GM12878 (cell line): ENCODE measurements around the gene TDRD7. TPM values are rescaled to one million over a fixed set of nuclear protein-coding genes. Genes with fewer than 3 reads are reported as not detected.
A peak's percentile ranks its signal among the peaks of the same experiment; 100 is the strongest.

ENCODE experiments used
- ATAC-seq: fragments of 200-7000 bp; cut with Tn5 transposase; 3 replicates; pipeline ENCODE4 v1.9.1; 2020; ENCODE audit warnings: mild to moderate bottlenecking, moderate library complexity
- BruUV-seq: library from RNA; stranded (reverse); fragments of 400-500 nt; replicated peaks from 2 replicates; lab custom pipeline; 2021; lab: Mats Ljungman, UMichigan
- CTCF ChIA-PET: fragments of 300-600 bp; sonication (Branson Sonifier 250); formaldehyde crosslinking; extraction: SDS; loops from one replicate; lab custom pipeline; 2021; ENCODE audit warnings: inconsistent platforms; lab: Yijun Ruan, JAX
- POLR2A ChIA-PET: fragments of 350-600 bp; formaldehyde crosslinking; extraction: SDS; loops from one replicate; lab custom pipeline; 2021; ENCODE audit warnings: inconsistent platforms; lab: Charles Lee
- RAD21 ChIA-PET: fragments of 300-600 bp; sonication (Branson Sonifier 250); formaldehyde crosslinking; loops from one replicate; lab custom pipeline; 2023; ENCODE audit warnings: antibody characterized with exemption; ENCODE audit not compliant: unreplicated experiment; lab: Charles Lee
- SMC1A ChIA-PET: fragments of 300-600 bp; sonication (Branson Sonifier 250); formaldehyde crosslinking; loops from one replicate; lab custom pipeline; 2023; ENCODE audit not compliant: unreplicated experiment, uncharacterized antibody; lab: Charles Lee
- DNase-seq: peaks from one replicate; pipeline ENCODE4 v3.0.0-alpha.2; 2011; ENCODE audit warnings: low read depth, low spot score
- FAIRE-seq: peaks from 3 replicates; lab custom pipeline; 2011; peaks lifted over from hg19 to GRCh38; lab: Jason Lieb, UNC
- H2AFZ ChIP-seq: 2 replicates; pipeline ENCODE4 v1.6.0; 2011; ENCODE audit warnings: low read depth, low read length, control low read depth; ENCODE audit not compliant: control insufficient read depth
- H3K27ac ChIP-seq: 2 replicates; pipeline ENCODE4 v1.5.1; 2011; ENCODE audit warnings: control low read depth; ENCODE audit not compliant: control insufficient read depth, insufficient read depth
- H3K27me3 ChIP-seq, 2 experiments: replicated peaks in 1 of 2; 2 replicates each; pipeline versions ENCODE4 v1.6.0 to v1.6.1; 2011; ENCODE audit warnings: low read length in 1 of 2; ENCODE audit not compliant: control insufficient read depth in 2 of 2, insufficient read depth in 2 of 2
- H3K36me3 ChIP-seq, 2 experiments: 2 replicates each; pipeline ENCODE4 v1.5.1; 2011; ENCODE audit warnings: low read length in 1 of 2; ENCODE audit not compliant: control insufficient read depth in 2 of 2, insufficient read depth in 2 of 2
- H3K4me1 ChIP-seq: 2 replicates; pipeline ENCODE4 v1.6.1; 2011; ENCODE audit warnings: mild to moderate bottlenecking, low read length, moderate library complexity, mixed read lengths; ENCODE audit not compliant: control insufficient read depth, insufficient read depth
- H3K4me2 ChIP-seq: 2 replicates; pipeline ENCODE4 v1.6.0; 2011; ENCODE audit warnings: control low read depth; ENCODE audit not compliant: control insufficient read depth, insufficient read depth
- H3K4me3 ChIP-seq: fragments of 200-600 bp; sonication (generic); 2 replicates; pipeline ENCODE4 v1.5.1; 2016
- H3K79me2 ChIP-seq: 2 replicates; pipeline ENCODE4 v1.6.0; 2011; ENCODE audit warnings: low read length; ENCODE audit not compliant: control insufficient read depth, insufficient read depth
- H3K9ac ChIP-seq: 2 replicates; pipeline ENCODE4 v1.8.0; 2011; ENCODE audit warnings: low read length, control low read depth, mixed read lengths; ENCODE audit not compliant: control insufficient read depth, insufficient read depth
- H3K9me3 ChIP-seq: replicated peaks from 3 replicates; pipeline ENCODE4 v1.5.1; 2011; ENCODE audit warnings: mild to moderate bottlenecking, low read length; ENCODE audit not compliant: control insufficient read depth, insufficient read depth
- H4K20me1 ChIP-seq: 2 replicates; pipeline ENCODE4 v1.6.0; 2011; ENCODE audit not compliant: control insufficient read depth, insufficient read depth
- BCL11A ChIP-seq: IDR thresholded peaks from 2 replicates; pipeline ENCODE4 v1.6.1; 2011; ENCODE audit warnings: low read depth, low read length
- CBFB ChIP-seq: IDR thresholded peaks from 2 replicates; pipeline ENCODE4 v1.6.1; 2016; ENCODE audit warnings: antibody characterized with exemption, low read depth
- ESRRA ChIP-seq: IDR thresholded peaks from 2 replicates; pipeline ENCODE4 v1.6.1; 2012; ENCODE audit warnings: mild to moderate bottlenecking, low read length, improper control_type of control experiment
- ETV6 ChIP-seq, 2 experiments: fragments of 450-650 bp in 1 of 2; IDR thresholded peaks in 1 of 2; conservative IDR thresholded peaks in 1 of 2; 2 replicates each; pipeline ENCODE4 v1.6.1; 2014; ENCODE audit warnings: antibody characterized with exemption in 1 of 2, borderline replicate concordance in 1 of 2, low read depth in 1 of 2, mild to moderate bottlenecking in 1 of 2, moderate library complexity in 1 of 2
- GATAD2B ChIP-seq: fragments of 450-650 bp; conservative IDR thresholded peaks from 2 replicates; pipeline ENCODE4 v1.6.1; 2017; ENCODE audit warnings: low read depth, mild to moderate bottlenecking, moderate library complexity
- HDAC2 ChIP-seq: fragments of 200-600 bp; sonication (generic); IDR thresholded peaks from 2 replicates; pipeline ENCODE4 v1.6.1; 2017
- IKZF1 ChIP-seq: fragments of 450-650 bp; conservative IDR thresholded peaks from 2 replicates; pipeline ENCODE4 v1.6.1; 2017; ENCODE audit warnings: antibody characterized with exemption, mild to moderate bottlenecking
- RCOR1 ChIP-seq: conservative IDR thresholded peaks from 2 replicates; pipeline ENCODE4 v1.6.1; 2012; ENCODE audit warnings: low read depth, low read length, improper control_type of control experiment
- RELA ChIP-seq: fragments of 450-650 bp; IDR thresholded peaks from 2 replicates; pipeline ENCODE4 v1.8.0; 2014; ENCODE audit warnings: borderline replicate concordance; ENCODE audit not compliant: partially characterized antibody
- SMAD1 ChIP-seq: fragments of 450-650 bp; IDR thresholded peaks from 2 replicates; pipeline ENCODE4 v1.6.1; 2018; ENCODE audit warnings: mild to moderate bottlenecking, low read depth; ENCODE audit not compliant: partially characterized antibody
- ZNF24 ChIP-seq: fragments of 450-650 bp; IDR thresholded peaks from 2 replicates; pipeline ENCODE4 v1.6.1; 2017; ENCODE audit warnings: antibody characterized with exemption, mild to moderate bottlenecking
- WGBS: methylation state at CpG from one replicate; pipeline ENCODE4 v1.1.6; 2016; ENCODE audit warnings: low lambda C conversion rate; ENCODE audit not compliant: insufficient replicate concordance, insufficient coverage; ENCODE audit errors: missing lambda C conversion rate; 5-methylcytosine and 5-hydroxymethylcytosine counted together
- in situ Hi-C: fragments of 300-500 bp; cut with MboI; formaldehyde crosslinking; loops from 9 replicates; pipeline ENCODE4 v1.14.3; 2018; ENCODE audit warnings: mixed read lengths
- intact Hi-C: fragments of 100-400 bp; cut with micrococcal nuclease; formaldehyde crosslinking; loops from one replicate; pipeline ENCODE4 v1.14.2; 2022; ENCODE audit not compliant: unreplicated experiment
- polyA plus RNA-seq, 11 experiments: library from polyadenylated mRNA; depleted of rRNA in 4 of 11; unstranded in 6 of 11; stranded (reverse) in 5 of 11; fragments of >200 nt; fragmentation: Nextera tagmentation in 4 of 11; fragmentation: Illumina TruSeq in 1 of 11; extraction: Ambion mirVana in 4 of 11; extraction: Trizol in 1 of 11; gene quantifications; 1 replicate in 1 of 11; 2 replicates in 10 of 11; pipeline versions ENCODE4 v1.2.1 to v1.2.3, GENCODE V29; 2011 to 2016; ENCODE audit warnings: inconsistent platforms in 2 of 11, missing spikeins in 2 of 11, low read depth in 1 of 11
- total RNA-seq, 4 experiments: library from RNA; depleted of rRNA in 3 of 4; stranded (reverse); fragments of >200 nt in 3 of 4; fragmentation: Illumina TruSeq in 1 of 4; extraction: Trizol in 1 of 4; gene quantifications; 2 replicates each; pipeline versions ENCODE4 v1.2.1 to v1.2.3, GENCODE V29; 2013 to 2021
- TF ChIP-seq, protein P1 (sequence below): fragments of 450-650 bp; IDR thresholded peaks from 2 replicates; pipeline ENCODE4 v1.6.1; 2017; ENCODE audit warnings: mild to moderate bottlenecking, low read depth, inconsistent platforms; ENCODE audit not compliant: poor library complexity, severe bottlenecking
- TF ChIP-seq, protein P2 (sequence below): fragments of 450-650 bp; IDR thresholded peaks from 2 replicates; pipeline ENCODE4 v1.6.1; 2017; ENCODE audit warnings: borderline replicate concordance
- TF ChIP-seq, protein P3 (sequence below): fragments of 450-650 bp; IDR thresholded peaks from 2 replicates; pipeline ENCODE4 v1.6.1; 2017; ENCODE audit warnings: mild to moderate bottlenecking

Gene TDRD7
- total and polyA plus RNA-seq, 10 of the 15 experiments (the other 5 are each of a cell fraction or from before 2014, with no cell fraction given) = 5.7 to 26.4 (median 16.2) TPM

DNA sequence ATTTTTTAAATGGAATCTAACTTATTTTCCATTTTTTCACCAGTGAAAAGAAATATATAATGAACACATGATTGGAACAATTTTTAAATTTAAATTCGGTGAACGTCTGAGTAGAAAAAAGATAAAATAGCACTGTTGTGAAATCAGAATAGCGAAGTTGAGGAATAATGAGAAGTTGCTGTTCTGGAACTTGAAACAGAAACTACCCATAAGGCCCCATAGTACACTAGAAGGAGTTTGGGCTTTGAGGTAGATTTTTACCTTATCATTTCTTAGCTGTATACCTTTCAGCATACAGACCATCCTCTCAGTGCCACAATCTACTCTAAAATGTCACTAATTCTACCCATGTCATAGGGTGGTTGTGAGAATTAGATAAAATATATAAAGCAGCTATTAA, 35.1 kb downstream of the TDRD7 start:
- in situ Hi-C loops = no loop called here
- no peaks in the 10 kb centered on the region for H4K20me1 ChIP-seq
- H3K27me3 ChIP-seq = no peaks in the 10 kb centered on the region
- no peaks in the 10 kb centered on the region for H3K36me3 ChIP-seq
- ATAC-seq = no peak
- peak; percentile 47 for FAIRE-seq
- H3K4me3 ChIP-seq = no peak overlapping the region
- ChIA-PET POLR2A (no interaction called here), SMC1A (interaction anchor here (1.1 to 2.0 kb wide), 9 partner anchors 9 to 229 kb away, joined by 3 to 5 read pairs (median 3); no protein-coding TSS in a partner anchor), CTCF (interaction anchor here (0.8 to 3.0 kb wide), 6 partner anchors 9 to 169 kb away, joined by 3 to 11 read pairs (median 4); no protein-coding TSS in a partner anchor), RAD21 (interaction anchor here (0.7 to 2.0 kb wide), 2 partner anchors 22 to 169 kb away, joined by 3 to 6 read pairs; no protein-coding TSS in a partner anchor)
- no peak for DNase-seq
- TF ChIP-seq, protein P1, sequence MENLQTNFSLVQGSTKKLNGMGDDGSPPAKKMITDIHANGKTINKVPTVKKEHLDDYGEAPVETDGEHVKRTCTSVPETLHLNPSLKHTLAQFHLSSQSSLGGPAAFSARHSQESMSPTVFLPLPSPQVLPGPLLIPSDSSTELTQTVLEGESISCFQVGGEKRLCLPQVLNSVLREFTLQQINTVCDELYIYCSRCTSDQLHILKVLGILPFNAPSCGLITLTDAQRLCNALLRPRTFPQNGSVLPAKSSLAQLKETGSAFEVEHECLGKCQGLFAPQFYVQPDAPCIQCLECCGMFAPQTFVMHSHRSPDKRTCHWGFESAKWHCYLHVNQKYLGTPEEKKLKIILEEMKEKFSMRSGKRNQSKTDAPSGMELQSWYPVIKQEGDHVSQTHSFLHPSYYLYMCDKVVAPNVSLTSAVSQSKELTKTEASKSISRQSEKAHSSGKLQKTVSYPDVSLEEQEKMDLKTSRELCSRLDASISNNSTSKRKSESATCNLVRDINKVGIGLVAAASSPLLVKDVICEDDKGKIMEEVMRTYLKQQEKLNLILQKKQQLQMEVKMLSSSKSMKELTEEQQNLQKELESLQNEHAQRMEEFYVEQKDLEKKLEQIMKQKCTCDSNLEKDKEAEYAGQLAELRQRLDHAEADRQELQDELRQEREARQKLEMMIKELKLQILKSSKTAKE = no peak
- TF ChIP-seq CBFB (no peak), ETV6 (conservative IDR thresholded peaks at IDR 0.05 in 1 of 2, IDR thresholded peaks at IDR 0.05 in 1 of 2; ENCODE audit: borderline replicate concordance in 1 of 2, low read depth in 1 of 2) (no peak), SMAD1 (no peak), HDAC2 (no peak), ESRRA (no peak), BCL11A (no peak), RELA (no peak), ZNF24 (no peak), IKZF1 (no peak), GATAD2B (no peak), RCOR1 (no peak)
- TF ChIP-seq, protein P2, sequence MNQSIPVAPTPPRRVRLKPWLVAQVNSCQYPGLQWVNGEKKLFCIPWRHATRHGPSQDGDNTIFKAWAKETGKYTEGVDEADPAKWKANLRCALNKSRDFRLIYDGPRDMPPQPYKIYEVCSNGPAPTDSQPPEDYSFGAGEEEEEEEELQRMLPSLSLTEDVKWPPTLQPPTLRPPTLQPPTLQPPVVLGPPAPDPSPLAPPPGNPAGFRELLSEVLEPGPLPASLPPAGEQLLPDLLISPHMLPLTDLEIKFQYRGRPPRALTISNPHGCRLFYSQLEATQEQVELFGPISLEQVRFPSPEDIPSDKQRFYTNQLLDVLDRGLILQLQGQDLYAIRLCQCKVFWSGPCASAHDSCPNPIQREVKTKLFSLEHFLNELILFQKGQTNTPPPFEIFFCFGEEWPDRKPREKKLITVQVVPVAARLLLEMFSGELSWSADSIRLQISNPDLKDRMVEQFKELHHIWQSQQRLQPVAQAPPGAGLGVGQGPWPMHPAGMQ = no peak
- TF ChIP-seq, protein P3, sequence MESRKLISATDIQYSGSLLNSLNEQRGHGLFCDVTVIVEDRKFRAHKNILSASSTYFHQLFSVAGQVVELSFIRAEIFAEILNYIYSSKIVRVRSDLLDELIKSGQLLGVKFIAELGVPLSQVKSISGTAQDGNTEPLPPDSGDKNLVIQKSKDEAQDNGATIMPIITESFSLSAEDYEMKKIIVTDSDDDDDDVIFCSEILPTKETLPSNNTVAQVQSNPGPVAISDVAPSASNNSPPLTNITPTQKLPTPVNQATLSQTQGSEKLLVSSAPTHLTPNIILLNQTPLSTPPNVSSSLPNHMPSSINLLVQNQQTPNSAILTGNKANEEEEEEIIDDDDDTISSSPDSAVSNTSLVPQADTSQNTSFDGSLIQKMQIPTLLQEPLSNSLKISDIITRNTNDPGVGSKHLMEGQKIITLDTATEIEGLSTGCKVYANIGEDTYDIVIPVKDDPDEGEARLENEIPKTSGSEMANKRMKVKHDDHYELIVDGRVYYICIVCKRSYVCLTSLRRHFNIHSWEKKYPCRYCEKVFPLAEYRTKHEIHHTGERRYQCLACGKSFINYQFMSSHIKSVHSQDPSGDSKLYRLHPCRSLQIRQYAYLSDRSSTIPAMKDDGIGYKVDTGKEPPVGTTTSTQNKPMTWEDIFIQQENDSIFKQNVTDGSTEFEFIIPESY = no peak
- no peak overlapping the region for H3K4me2 ChIP-seq
- H2AFZ ChIP-seq = no peak overlapping the region
- no peak overlapping the region for H3K9ac ChIP-seq
- no peaks in the 10 kb centered on the region for H3K79me2 ChIP-seq
- H3K9me3 ChIP-seq = no peaks in the 10 kb centered on the region
- intact Hi-C loops = no loop called here
- 80% methylated on average over 3 of the region's 3 CpGs for WGBS
- BruUV-seq = no TSS peak
- H3K4me1 ChIP-seq = no peaks in the 10 kb centered on the region
- no peak overlapping the region for H3K27ac ChIP-seq
